LoVo (cell line): ENCODE measurements around the gene TSPAN33.
A peak's percentile ranks its signal among the peaks of the same experiment; 100 is the strongest.
"Not testable (repeated sequence)": the region's sequence is repeated elsewhere in the genome, so short reads cannot be mapped to it uniquely, and the experiment has no call there.

Source experiments
- DNase-seq: peaks from one replicate; pipeline ENCODE4 v3.0.0-alpha.2; 2016; ENCODE audit warnings: low spot score

Gene TSPAN33

DNA sequence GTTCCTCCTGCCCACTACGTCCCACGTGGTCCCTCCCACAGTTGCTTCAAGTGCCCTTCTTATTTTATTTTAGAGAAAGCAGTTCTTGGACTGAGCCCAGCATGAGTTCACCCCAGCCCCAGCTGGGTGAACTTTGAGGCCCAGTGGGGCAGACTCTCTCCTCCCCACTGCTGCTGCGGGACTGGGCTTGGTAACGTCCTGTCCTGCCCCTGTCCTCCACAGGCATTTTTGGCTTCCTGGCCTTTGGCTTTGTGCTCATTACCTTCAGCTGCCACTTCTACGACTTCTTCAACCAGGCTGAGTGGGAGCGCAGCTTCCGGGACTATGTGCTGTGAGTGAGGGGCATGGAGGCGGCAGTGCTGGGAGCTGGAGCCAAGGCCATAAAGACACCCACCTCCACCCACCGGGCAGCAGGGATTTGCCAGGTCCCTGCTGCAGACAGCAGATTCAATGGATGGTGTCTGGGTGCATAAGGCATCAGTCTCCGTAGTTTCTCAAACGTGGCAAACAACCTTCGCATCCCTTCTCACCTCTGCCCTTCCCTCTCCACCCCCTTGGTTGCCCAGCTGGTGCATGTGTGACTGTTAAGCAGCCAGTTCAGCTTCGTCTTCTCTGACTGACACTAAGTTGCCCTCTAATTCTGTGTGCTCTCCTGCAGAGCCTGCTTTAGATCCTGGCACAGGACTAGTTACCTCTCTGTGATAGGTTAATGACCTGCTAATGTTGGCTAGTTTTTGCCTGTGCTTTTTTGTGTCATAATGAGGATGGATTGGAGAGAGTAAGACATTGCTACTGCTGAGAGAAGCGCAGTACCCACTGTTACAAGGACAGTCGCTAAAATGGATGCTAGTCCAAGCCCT lies 64.8 kb downstream of the TSPAN33 start:
- no peak for DNase-seq

DNA sequence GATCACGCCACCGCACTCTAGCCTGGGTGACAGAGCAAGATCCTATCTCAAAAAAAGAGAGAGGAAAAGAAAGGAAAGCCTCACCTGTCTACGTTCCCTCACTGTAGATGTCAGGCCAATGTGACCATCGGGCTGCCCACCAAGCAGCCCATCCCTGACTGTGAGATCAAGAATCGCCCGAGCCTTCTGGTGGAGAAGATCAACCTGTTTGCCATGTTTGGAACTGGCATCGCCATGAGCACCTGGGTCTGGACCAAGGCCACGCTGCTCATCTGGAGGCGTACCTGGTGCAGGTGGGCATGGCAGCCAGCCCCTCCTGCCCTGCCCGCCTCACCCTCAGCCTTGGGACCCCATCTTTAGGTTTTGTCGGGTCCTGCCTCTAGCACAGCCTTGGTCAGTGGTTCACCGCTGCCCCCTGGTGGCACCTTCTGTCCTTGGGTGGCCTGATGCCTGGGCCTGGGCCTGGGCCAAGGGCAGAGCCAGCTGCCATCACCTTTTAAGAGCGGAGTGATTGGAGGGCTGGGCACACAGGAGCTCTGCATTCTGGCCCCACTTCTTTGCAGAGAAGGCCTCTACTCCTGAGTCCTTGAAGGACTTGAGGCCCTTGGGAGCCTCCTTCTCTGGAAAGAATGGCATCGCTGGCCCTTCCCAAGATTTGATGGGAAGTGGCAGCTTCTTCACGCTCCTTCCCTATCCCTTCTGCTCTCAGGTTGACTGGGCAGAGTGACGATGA lies 65.9 kb downstream of the TSPAN33 start:
- peak; percentile 50 for DNase-seq

DNA sequence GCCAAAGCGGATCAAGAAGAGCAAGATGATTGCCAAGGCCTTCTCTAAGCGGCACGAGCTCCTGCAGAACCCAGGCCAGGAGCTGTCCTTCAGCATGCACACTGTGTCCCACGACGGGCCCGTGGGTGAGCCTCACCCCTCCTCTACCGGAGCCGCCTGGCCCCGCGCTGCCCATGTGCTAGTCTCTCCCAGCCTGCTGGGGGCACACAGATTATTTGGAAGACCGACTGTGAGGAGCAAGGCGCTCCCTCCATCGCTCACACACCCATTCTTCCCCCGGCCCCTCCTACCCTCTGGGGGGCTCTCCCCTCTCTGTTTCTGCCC lies 66.4 kb downstream of the TSPAN33 start:
- DNase-seq = no peak

- no peak for DNase-seq
These were observed 67.6 kb downstream of the TSPAN33 start for GRCh38 chr7:129212126-129212525.

DNA sequence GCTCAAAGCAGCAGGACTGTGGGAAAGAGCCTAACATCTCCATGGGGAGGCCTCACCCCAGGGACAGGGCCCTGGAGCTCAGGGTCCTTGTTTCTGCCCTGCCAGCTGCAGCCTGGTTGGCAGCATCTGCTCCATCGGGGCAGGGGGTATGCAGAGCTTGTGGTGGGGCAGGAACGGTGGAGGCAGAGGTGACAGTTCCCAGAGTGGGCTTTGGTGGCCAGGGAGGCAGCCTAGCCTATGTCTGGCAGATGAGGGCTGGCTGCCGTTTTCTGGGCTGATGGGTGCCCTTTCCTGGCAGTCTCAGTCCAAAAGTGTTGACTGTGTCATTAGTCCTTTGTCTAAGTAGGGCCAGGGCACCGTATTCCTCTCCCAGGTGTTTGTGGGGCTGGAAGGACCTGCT lies 68.1 kb downstream of the TSPAN33 start:
- DNase-seq = no peak

GRCh38 chr7:129213828-129214227 lies 69.3 kb downstream of the TSPAN33 start:
- no peak for DNase-seq

DNA sequence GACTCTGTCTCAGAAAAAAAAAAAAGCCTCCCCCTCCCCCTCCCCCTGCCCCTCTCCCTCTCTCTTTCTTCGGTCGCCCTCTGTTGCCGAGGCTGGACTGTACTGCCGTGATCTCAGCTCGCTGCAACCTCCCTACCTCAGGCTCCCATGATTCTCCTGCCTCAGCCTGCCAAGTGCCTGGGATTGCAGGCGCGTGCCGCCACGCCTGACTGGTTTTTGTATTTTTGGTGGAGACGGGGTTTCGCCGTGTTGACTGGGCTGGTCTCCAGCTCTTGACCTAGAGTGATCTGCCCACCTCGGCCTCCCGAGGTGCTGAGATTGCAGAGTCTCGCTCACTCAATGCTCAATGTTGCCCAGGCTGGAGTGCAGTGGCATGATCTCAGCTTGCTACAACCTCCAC lies 71.2 kb downstream of the TSPAN33 start:
- not testable (repeated sequence) for DNase-seq

DNA sequence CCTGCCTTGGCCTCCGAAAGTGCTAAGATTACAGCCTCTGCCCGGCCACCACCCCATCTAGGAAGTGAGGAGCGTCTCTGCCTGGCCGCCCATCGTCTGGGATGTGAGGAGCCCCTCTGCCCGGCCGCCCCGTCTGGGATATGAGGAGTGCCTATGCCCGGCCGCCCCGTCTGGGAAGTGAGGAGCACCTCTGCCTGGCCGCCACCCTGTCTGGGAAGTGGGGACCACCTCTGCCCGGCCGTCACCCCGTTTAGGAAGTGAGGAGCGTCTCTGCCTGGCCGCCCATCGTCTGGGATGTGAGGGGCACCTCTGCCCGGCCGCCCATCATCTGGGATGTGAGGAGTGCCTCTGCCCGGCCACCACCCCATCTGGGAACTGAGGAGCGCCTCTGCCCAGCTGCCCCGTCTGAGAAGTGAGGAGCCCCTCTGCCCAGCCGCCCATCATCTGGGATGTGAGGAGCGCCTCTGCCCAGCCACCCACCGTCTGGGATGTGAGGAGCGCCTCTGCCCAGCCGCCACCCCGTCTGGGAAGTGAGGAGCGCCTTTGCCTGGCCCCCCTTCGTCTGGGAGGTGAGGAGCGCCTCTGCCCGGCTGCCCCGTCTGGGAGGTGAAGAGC lies 71.7 kb downstream of the TSPAN33 start:
- DNase-seq = not testable (repeated sequence)

DNA sequence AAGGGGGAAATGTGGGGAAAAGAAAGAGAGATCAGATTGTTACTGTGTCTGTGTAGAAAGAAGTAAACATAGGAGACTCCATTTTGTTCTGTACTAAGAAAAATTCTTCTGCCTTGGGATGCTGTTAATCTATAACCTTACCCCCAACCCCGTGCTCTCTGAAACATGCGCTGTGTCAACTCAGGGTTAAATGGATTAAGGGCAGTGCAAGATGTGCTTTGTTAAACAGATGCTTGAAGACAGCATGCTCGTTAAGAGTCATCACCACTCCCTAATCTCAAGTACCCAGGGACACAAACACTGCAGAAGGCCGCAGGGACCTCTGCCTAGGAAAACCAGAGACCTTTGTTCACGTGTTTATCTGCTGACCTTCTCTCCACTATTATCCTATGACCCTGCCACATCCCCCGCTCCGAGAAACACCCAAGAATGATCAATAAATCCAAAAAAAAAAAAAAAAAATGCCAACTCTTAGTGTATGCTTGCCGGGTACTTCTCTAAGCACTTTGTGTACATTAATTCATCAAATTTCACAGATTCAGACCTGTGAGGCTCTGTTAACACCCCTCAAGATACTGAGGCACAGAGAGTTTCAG lies 72.4 kb downstream of the TSPAN33 start:
- DNase-seq = not testable (repeated sequence)

- peak; percentile 91 for DNase-seq
These were observed 74.1 kb downstream of the TSPAN33 start for GRCh38 chr7:129218514-129219062.

DNA sequence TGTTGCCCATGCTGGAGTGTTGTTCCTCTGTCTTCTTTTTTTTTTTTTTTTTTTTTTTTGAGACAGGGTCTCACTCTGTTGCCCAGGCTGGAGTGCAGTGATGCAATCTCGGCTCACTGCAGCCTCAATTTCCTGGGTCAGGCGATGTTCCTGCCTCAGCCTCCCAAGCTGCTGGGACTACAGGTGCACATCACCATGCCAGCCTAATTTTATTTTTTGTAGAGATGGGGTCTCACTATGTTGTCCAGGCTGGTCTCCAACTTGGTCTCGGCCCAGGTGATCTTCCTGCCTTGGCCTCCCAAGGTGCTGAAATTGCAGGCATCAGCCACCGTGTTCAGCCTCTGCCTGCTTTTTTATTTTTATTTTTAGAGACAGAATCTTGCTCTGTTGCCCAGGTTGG lies 74.7 kb downstream of the TSPAN33 start:
- DNase-seq = not testable (repeated sequence)
